T1000 (cell line): ENCODE results near the gene HEXIM1.
A peak's percentile ranks its signal among the peaks of the same experiment; 100 is the strongest.

Source experiments
- DNase-seq: peaks from one replicate; lab custom pipeline; 2025; ENCODE audit warnings: mixed read lengths; lab: John Stamatoyannopoulos, UW

HEXIM1 gene

DNA sequence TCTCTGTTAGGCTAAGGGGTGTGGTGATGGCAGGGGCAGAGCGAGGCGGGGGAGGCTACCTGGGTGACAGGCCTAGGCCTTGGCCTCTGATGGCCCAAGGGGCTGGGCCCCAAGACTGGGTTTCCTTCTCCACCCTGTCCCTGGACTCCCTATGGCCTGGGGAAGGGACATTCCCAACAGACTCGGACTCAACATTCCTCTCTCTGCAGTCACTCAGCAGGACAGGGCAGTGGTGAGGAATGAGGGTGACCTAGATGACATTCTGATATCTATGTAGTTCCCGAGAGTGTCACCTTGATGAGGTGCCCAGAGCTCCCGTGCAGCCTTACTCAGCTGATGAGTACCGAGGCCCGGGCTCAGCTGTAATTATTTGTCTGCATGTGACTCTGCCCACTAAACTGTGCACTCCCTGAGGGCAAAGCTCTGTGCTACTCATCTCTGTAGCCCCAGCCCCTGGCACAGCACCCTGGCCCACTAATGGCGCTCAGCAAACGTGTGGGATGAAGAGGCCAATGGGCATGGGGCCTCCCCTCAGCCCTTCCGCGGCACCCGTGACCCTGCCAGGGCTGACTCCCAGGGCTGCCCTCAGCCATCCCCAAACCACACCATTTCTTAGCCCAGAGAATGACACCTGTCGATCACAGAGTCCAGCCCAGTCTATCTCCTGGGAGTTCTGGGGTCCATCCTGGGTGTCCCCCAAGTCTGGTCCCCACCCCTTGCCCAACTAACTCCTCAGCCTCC, 18.2 kb upstream of the HEXIM1 start:
- peak; percentile 57 for DNase-seq

- no peak for DNase-seq
Measured at GRCh38 chr17:45130681-45131615, 17.3 kb upstream of the HEXIM1 start.

- DNase-seq, result peak; percentile 17
Measured at GRCh38 chr17:45131616-45132319, 16.5 kb upstream of the HEXIM1 start.

DNA sequence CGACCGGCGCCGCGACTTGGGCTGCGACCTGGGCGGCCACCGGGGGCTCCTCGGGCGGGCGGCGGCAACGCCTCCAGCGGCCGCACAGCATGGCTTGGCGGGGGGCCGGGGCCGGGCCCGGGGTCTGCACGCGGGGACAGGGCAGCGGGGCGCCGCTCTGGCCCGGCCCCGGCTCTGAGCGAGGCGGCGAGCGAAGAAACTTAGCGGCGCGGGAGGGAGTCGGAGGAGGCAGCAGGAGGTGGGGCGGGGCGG, 16.0 kb upstream of the HEXIM1 start, which contains the start of gene PLCD3:
Gene PLCD3, minus strand, starts transcription at position 196 of the 252 bp plus-strand sequence. Its CDS starts 105 bp downstream, at position 91.
- DNase-seq, result no peak

- peak; percentile 74 for DNase-seq
Measured at GRCh38 chr17:45132572-45133463, 15.5 kb upstream of the HEXIM1 start.

- DNase-seq, result peak; percentile 97
Measured at GRCh38 chr17:45135192-45135977, 12.9 kb upstream of the HEXIM1 start, which contains the start of gene ACBD4. Gene ACBD4, plus strand, starts transcription at chr17:45135687. Its CDS starts 458 bp downstream, at chr17:45136145.

- no peak for DNase-seq
Measured at GRCh38 chr17:45135978-45136791, 12.1 kb upstream of the HEXIM1 start.

GRCh38 chr17:45136846-45137560, 11.3 kb upstream of the HEXIM1 start:
- DNase-seq, result no peak

- DNase-seq, result no peak
Measured at GRCh38 chr17:45137561-45138305, 10.5 kb upstream of the HEXIM1 start.

DNA sequence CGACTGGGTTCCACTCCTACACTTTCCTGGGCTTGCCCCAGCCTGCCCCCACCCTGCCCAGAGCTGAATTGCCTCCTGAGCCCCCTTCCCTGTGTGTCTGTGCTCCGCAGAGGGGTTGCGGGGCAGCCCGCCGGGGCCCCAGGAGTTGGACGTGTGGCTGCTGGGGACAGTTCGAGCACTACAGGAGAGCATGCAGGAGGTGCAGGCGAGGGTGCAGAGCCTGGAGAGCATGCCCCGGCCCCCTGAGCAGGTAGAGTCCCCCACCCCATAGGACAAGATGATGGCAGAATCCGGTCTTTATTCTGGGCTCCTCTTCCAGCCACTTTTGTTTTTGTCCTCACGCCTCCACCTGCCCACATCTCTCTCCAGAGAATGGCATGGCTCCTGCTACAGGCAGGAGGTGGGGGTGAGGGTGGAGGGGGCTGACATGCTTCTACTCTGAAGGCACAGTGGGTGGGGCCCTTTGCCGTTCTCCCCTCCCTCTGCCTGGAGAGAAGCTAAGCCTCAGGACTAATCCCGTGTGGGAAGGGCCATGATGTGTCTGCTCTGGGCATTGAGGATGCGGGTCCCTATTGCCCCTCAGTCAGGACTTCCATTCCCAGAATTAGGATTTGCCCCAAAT, 9.3 kb upstream of the HEXIM1 start:
- DNase-seq, result no peak

DNA sequence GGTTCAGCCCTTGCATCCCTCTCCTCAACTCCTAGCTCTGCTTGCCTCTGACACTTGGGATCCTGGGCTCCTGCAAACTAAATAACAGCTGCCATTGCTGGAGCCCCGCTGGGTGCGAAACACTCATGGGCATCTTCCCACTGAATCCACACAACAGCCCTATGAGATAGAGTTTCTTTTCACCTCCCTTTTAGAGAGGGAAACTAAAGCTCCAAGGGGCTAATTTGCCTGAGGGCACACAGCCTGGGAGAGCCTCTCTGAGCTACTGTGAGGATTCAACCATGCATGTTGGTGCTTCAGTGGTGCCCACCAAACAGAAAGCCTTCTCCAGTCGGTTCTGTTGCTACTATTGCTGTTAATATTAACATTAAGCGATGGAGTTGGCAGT, 8.7 kb upstream of the HEXIM1 start:
- DNase-seq, result no peak

GRCh38 chr17:45143094-45143670, 5.1 kb upstream of the HEXIM1 start:
- no peak for DNase-seq

DNA sequence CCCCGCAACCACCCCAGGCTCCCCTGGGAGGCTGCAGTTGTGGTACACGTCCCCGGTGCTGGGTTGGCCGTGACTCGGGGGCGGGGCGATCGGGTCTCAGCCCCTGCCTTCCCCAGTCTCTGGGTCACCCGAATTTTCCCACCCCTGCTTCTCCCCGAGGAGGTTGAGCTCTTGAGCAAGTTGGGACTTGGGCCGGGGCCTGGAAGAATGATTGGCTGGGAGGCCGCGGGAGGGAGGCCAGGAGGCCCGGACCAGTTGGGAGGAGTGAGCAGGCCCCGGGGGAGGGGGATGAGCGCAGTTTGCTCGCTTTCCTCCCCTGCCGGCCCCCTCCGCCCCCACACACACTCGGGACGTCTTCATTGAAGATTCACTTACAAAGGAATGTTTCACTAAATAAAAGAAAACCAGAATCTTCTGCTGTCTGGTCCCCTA, 4.5 kb upstream of the HEXIM1 start:
- peak; percentile 39 for DNase-seq

GRCh38 chr17:45144199-45145034, 3.9 kb upstream of the HEXIM1 start:
- no peak for DNase-seq

DNA sequence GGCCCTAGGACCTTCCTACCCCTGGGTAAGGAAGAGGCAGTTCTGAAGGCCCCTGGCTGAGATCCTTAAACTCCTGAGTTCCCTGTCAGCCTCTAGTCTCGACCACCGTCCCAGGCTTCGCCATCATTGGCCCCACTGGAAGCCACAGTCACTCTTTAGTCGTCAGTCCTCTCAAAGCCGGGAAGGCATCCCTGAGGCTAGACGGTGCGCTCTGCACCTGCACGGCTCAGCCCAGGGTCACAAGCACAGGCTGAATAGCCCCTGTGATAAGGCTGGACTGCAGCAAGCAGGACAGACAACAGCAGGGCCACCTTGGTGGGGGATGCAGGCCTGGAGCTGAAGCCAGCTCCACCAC, 3.3 kb upstream of the HEXIM1 start:
- DNase-seq, result no peak

DNA sequence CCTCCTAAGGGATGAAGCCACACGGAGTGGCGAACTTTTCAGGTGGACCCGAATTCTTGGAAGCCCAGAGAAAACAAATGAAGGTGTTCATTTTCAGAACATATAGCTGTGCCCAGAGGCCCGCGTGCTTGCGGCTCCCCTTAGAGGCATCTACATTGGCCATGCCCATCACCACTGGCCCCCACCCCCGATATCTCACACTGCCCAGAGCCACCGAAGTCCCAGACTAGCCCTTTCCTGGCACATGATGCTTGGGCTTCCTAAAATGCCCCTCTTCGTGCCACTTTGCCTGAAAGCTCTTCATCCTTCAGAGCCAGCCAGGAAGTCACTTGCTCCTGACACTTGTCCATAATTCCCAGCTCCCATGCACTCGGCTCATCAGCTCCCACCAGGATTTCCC, 2.1 kb upstream of the HEXIM1 start:
- DNase-seq, result no peak

DNA sequence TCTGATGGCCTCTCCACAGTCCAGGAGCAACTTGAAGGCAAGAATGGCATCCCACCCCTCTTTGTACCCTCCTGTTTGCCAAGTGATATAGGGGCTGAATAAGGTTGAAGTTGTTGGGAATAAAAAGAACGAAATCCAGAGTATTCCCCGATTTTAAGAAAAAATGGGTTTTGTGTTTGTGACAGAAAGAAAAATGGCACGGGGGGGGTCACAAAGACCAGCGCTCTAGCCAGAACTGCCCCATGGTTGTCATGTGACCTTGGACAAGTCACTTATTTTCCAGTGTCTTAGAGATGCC, 1.7 kb upstream of the HEXIM1 start:
- DNase-seq, result no peak
